MM.1S (cell line): ENCODE results near the gene ATF7.
A peak's percentile ranks its signal among the peaks of the same experiment; 100 is the strongest.
"Not testable (repeated sequence)": the region's sequence is repeated elsewhere in the genome, so short reads cannot be mapped to it uniquely, and the experiment has no call there.

Experiments
- DNase-seq: peaks from one replicate; pipeline ENCODE4 v3.0.0-alpha.2; 2015
- H2AFZ ChIP-seq: fragments of 300-600 bp; sonication (generic); 2 replicates; pipeline ENCODE4 v1.6.0; 2016; ENCODE audit warnings: antibody characterized with exemption, low read length
- H3F3A ChIP-seq: fragments of 300-600 bp; sonication (generic); 2 replicates; pipeline ENCODE4 v1.6.1; 2016; ENCODE audit warnings: mild to moderate bottlenecking, antibody characterized with exemption, low read length, moderate library complexity, mixed read lengths; ENCODE audit not compliant: insufficient read depth
- H3K27ac ChIP-seq: fragments of 300-600 bp; sonication (generic); 2 replicates; pipeline ENCODE4 v1.5.1; 2016; ENCODE audit warnings: mild to moderate bottlenecking, low read length
- H3K27me3 ChIP-seq: fragments of 300-600 bp; sonication (generic); replicated peaks from 2 replicates; pipeline ENCODE4 v1.6.0; 2016; ENCODE audit warnings: low read length; ENCODE audit not compliant: insufficient read depth
- H3K36me3 ChIP-seq: fragments of 300-600 bp; sonication (generic); replicated peaks from 2 replicates; pipeline ENCODE4 v1.6.1; 2016; ENCODE audit warnings: mild to moderate bottlenecking, low read length, mixed read lengths; ENCODE audit not compliant: insufficient read depth
- H3K4me1 ChIP-seq: fragments of 300-600 bp; sonication (generic); 2 replicates; pipeline ENCODE4 v1.6.1; 2016; ENCODE audit warnings: low read length, mixed read lengths
- H3K4me2 ChIP-seq: fragments of 300-600 bp; sonication (generic); 2 replicates; pipeline ENCODE4 v1.6.0; 2016; ENCODE audit warnings: low read depth, low read length
- H3K4me3 ChIP-seq: fragments of 300-600 bp; sonication (generic); 2 replicates; pipeline ENCODE4 v1.5.1; 2016; ENCODE audit warnings: low read length, mixed read lengths
- H3K79me2 ChIP-seq: fragments of 300-600 bp; sonication (generic); 2 replicates; pipeline ENCODE4 v1.6.1; 2016; ENCODE audit warnings: mixed run types, low read length, mixed read lengths
- H3K9ac ChIP-seq: fragments of 300-600 bp; sonication (generic); 2 replicates; pipeline ENCODE4 v1.6.1; 2016; ENCODE audit warnings: low read length, mixed read lengths
- H3K9me2 ChIP-seq: fragments of 300-600 bp; sonication (generic); replicated peaks from 2 replicates; pipeline ENCODE4 v1.6.1; 2016; ENCODE audit warnings: mild to moderate bottlenecking, low read length, mixed read lengths; ENCODE audit not compliant: insufficient read depth
- H3K9me3 ChIP-seq: fragments of 300-600 bp; sonication (generic); replicated peaks from 2 replicates; pipeline ENCODE4 v1.6.1; 2016; ENCODE audit warnings: mild to moderate bottlenecking, low read length, mixed read lengths; ENCODE audit not compliant: insufficient read depth
- H4K20me1 ChIP-seq: fragments of 300-600 bp; sonication (generic); 2 replicates; pipeline ENCODE4 v1.6.1; 2016; ENCODE audit warnings: mild to moderate bottlenecking, low read length, moderate library complexity, mixed read lengths; ENCODE audit not compliant: insufficient read depth
- EZH2 ChIP-seq: fragments of 300-600 bp; sonication (generic); optimal IDR thresholded peaks from 2 replicates; pipeline ENCODE3; 2017; ENCODE audit warnings: low read depth, mild to moderate bottlenecking, antibody characterized with exemption, low read length, mixed read lengths
- EZH2phosphoT487 ChIP-seq: fragments of 300-600 bp; sonication (generic); IDR thresholded peaks from 2 replicates; pipeline ENCODE4 v1.6.1; 2018; ENCODE audit warnings: antibody characterized with exemption, low read length
- TF ChIP-seq, protein P1 (sequence below): fragments of 300-600 bp; sonication (generic); IDR thresholded peaks from 2 replicates; pipeline ENCODE4 v1.5.1; 2016; ENCODE audit warnings: antibody characterized with exemption, low read length, mixed read lengths

Gene ATF7

DNA sequence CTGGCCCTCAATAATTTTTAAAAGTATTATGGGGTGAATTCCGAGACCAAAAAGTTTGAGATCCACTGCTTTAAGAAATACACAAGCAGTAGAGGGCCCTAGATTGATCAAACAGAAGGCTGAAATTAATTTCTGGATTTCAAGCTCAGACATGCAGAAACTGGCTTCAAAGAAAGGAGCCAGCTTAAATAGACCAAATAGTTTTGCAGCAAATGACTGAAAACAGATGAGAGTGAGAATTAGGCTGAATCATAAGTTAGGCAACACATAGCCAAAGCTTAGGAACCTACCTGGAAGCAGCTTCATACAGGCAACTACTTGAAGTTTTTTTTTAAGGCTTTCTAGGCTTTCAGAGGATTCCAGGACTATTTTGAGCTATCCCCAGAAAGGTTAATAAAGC lies 12.4 kb downstream of the ATF7 start:
- no peak overlapping the region for H3K4me2 ChIP-seq
- TF ChIP-seq, protein P1, sequence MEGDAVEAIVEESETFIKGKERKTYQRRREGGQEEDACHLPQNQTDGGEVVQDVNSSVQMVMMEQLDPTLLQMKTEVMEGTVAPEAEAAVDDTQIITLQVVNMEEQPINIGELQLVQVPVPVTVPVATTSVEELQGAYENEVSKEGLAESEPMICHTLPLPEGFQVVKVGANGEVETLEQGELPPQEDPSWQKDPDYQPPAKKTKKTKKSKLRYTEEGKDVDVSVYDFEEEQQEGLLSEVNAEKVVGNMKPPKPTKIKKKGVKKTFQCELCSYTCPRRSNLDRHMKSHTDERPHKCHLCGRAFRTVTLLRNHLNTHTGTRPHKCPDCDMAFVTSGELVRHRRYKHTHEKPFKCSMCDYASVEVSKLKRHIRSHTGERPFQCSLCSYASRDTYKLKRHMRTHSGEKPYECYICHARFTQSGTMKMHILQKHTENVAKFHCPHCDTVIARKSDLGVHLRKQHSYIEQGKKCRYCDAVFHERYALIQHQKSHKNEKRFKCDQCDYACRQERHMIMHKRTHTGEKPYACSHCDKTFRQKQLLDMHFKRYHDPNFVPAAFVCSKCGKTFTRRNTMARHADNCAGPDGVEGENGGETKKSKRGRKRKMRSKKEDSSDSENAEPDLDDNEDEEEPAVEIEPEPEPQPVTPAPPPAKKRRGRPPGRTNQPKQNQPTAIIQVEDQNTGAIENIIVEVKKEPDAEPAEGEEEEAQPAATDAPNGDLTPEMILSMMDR = no peak
- no peak for TF ChIP-seq EZH2phosphoT487
- no peaks in the 10 kb centered on the region for H4K20me1 ChIP-seq
- H3K9me3 ChIP-seq = no peaks in the 10 kb centered on the region
- no peaks in the 10 kb centered on the region for H3K36me3 ChIP-seq
- no peaks in the 10 kb centered on the region for H3K9me2 ChIP-seq
- DNase-seq = no peak
- no peak overlapping the region for H3K9ac ChIP-seq
- H3K4me1 ChIP-seq = no peaks in the 10 kb centered on the region; the same call in 1 of the 2 replicates
- no peak overlapping the region for H2AFZ ChIP-seq
- no peaks in the 10 kb centered on the region for H3F3A ChIP-seq
- no peaks in the 10 kb centered on the region for H3K27me3 ChIP-seq
- H3K27ac ChIP-seq = no peak overlapping the region
- H3K4me3 ChIP-seq = no peak overlapping the region
- H3K79me2 ChIP-seq = peaks cover 39% of the 10 kb centered on the region

GRCh38 chr12:53612978-53613377 lies 13.2 kb downstream of the ATF7 start:
- TF ChIP-seq, protein P1 = no peak
- TF ChIP-seq EZH2phosphoT487 = no peak
- no peak for TF ChIP-seq EZH2
- Histone ChIP-seq H4K20me1 (no peaks in the 10 kb centered on the region), H3K9me2 (no peaks in the 10 kb centered on the region), H2AFZ (no peak overlapping the region), H3K79me2 (peaks cover 43% of the 10 kb centered on the region), H3K4me3 (no peak overlapping the region), H3K27me3 (no peaks in the 10 kb centered on the region), H3K4me2 (no peak overlapping the region), H3K9me3 (no peaks in the 10 kb centered on the region), H3K4me1 (no peaks in the 10 kb centered on the region), H3F3A (no peaks in the 10 kb centered on the region), H3K27ac (no peak overlapping the region), H3K36me3 (no peaks in the 10 kb centered on the region; the same call in 1 of the 2 replicates), H3K9ac (no peak overlapping the region)
- DNase-seq = peak; percentile 17

- Histone ChIP-seq H3K4me3 (no peak overlapping the region), H3K27me3 (no peaks in the 10 kb centered on the region), H2AFZ (no peak overlapping the region), H3K9me3 (no peaks in the 10 kb centered on the region), H3K4me1 (no peaks in the 10 kb centered on the region), H3K9me2 (no peaks in the 10 kb centered on the region), H3K27ac (no peak overlapping the region), H4K20me1 (no peaks in the 10 kb centered on the region), H3K79me2 (peaks cover 34% of the 10 kb centered on the region), H3F3A (no peaks in the 10 kb centered on the region), H3K4me2 (no peak overlapping the region), H3K9ac (no peak overlapping the region), H3K36me3 (no peaks in the 10 kb centered on the region; the same call in 1 of the 2 replicates)
- DNase-seq = no peak
- TF ChIP-seq EZH2phosphoT487 = no peak
- TF ChIP-seq EZH2 = no peak
- TF ChIP-seq, protein P1 = no peak
These were observed 14.9 kb downstream of the ATF7 start for GRCh38 chr12:53611304-53611703.

DNA sequence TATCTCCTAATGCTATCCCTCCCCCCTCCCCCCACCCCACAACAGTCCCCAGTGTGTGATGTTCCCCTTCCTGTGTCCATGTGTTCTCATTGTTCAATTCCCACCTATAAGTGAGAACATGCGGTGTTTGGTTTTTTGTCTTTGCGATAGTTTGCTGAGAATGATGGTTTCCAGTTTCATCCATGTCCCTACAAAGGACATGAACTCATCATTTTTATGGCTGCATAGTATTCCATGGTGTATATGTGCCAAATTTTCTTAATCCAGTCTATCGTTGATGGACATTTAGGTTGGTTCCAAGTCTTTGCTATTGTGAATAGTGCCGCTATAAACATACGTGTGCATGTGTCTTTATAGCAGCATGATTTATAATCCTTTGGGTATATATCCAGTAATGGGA lies 19.5 kb downstream of the ATF7 start:
- not testable (repeated sequence) for H3K4me3 ChIP-seq, H3K4me2 ChIP-seq, H3K27me3 ChIP-seq, H3K27ac ChIP-seq, H3K9me3 ChIP-seq, H3K4me1 ChIP-seq, H3F3A ChIP-seq, H4K20me1 ChIP-seq, H3K36me3 ChIP-seq, H3K9me2 ChIP-seq, H2AFZ ChIP-seq, DNase-seq, H3K9ac ChIP-seq
- peaks cover 14% of the 10 kb centered on the region for H3K79me2 ChIP-seq
